Mesothelial cell of epicardium (in vitro differentiated cells): ENCODE measurements around the gene CDH15. TPM values are rescaled to one million over a fixed set of nuclear protein-coding genes. Genes with fewer than 3 reads are reported as not detected.

Experiments used
- DNase-seq, 2 experiments: peaks; one replicate each; pipeline ENCODE4 v3.0.0; 2021; ENCODE audit warnings: low spot score in 2 of 2; ENCODE audit not compliant: unreplicated experiment in 2 of 2
- H3K27ac Mint-ChIP-seq: 2 replicates; pipeline ENCODE4 v1.8.0; 2021; ENCODE audit warnings: mixed read lengths
- H3K27me3 Mint-ChIP-seq: 2 replicates; pipeline ENCODE4 v1.8.0; 2021; ENCODE audit warnings: low read depth, mixed read lengths
- H3K36me3 Mint-ChIP-seq: 2 replicates; pipeline ENCODE4 v1.8.0; 2021; ENCODE audit warnings: mixed read lengths
- H3K4me1 Mint-ChIP-seq: 2 replicates; pipeline ENCODE4 v1.8.0; 2021; ENCODE audit warnings: mixed read lengths
- H3K4me3 Mint-ChIP-seq: 2 replicates; pipeline ENCODE4 v1.8.0; 2021; ENCODE audit warnings: mild to moderate bottlenecking, moderate library complexity, mixed read lengths
- H3K9me3 Mint-ChIP-seq: 2 replicates; pipeline ENCODE4 v1.8.0; 2021; ENCODE audit warnings: mixed read lengths
- total RNA-seq: library from RNA; stranded (reverse); gene quantifications from 3 replicates; pipeline ENCODE4 v1.2.1, GENCODE V29; 2021
- TF ChIP-seq, protein P1 (sequence below): fragments of 200-600 bp; sonication (generic); IDR thresholded peaks from one replicate; pipeline ENCODE4 v1.5.0; 2021; ENCODE audit warnings: antibody characterized with exemption; ENCODE audit not compliant: unreplicated experiment

Gene CDH15
- total RNA-seq, 1 donor from 2014 or later, result 0.18 TPM

DNA sequence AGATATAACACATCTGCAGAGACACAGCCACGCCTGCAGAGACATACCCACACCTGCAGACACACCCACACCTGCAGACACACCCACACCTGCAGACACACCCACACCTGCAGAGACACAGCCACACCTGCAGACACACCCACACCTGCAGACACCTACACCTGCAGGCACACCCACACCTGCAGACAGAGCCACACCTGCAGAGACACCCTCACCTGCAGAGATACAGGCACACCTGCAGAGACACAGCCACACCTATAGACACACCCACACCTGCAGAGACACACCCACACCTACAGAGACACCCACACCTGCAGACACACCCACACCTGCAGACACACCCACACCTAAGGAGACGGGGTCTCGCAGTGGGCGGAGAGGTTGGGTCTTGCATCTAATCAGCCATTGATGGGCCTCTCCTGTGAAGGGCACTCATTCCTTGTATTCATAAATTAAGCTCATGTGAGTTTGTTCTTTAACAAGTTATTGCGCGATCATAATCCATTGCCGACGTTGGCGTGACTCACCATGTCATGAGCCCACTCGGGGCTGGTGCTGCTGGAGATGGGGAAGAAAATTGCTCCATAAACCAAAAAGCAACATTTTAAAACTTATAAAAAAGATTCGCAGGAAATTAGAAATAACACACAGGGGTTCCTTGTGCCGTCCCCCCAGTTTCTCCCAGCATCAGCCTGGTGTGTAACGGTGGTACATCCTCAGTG lies 28.9 kb upstream of the CDH15 start:
- no peak overlapping the region for H3K4me3 Mint-ChIP-seq
- TF ChIP-seq, protein P1, sequence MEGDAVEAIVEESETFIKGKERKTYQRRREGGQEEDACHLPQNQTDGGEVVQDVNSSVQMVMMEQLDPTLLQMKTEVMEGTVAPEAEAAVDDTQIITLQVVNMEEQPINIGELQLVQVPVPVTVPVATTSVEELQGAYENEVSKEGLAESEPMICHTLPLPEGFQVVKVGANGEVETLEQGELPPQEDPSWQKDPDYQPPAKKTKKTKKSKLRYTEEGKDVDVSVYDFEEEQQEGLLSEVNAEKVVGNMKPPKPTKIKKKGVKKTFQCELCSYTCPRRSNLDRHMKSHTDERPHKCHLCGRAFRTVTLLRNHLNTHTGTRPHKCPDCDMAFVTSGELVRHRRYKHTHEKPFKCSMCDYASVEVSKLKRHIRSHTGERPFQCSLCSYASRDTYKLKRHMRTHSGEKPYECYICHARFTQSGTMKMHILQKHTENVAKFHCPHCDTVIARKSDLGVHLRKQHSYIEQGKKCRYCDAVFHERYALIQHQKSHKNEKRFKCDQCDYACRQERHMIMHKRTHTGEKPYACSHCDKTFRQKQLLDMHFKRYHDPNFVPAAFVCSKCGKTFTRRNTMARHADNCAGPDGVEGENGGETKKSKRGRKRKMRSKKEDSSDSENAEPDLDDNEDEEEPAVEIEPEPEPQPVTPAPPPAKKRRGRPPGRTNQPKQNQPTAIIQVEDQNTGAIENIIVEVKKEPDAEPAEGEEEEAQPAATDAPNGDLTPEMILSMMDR, result no peak
- DNase-seq, result no peak
- no peak overlapping the region for H3K27ac Mint-ChIP-seq
- no peaks in the 10 kb centered on the region for H3K27me3 Mint-ChIP-seq
- no peaks in the 10 kb centered on the region for H3K4me1 Mint-ChIP-seq
- peaks cover 2% of the 10 kb centered on the region for H3K9me3 Mint-ChIP-seq
- peaks cover 13% of the 10 kb centered on the region for H3K36me3 Mint-ChIP-seq

DNA sequence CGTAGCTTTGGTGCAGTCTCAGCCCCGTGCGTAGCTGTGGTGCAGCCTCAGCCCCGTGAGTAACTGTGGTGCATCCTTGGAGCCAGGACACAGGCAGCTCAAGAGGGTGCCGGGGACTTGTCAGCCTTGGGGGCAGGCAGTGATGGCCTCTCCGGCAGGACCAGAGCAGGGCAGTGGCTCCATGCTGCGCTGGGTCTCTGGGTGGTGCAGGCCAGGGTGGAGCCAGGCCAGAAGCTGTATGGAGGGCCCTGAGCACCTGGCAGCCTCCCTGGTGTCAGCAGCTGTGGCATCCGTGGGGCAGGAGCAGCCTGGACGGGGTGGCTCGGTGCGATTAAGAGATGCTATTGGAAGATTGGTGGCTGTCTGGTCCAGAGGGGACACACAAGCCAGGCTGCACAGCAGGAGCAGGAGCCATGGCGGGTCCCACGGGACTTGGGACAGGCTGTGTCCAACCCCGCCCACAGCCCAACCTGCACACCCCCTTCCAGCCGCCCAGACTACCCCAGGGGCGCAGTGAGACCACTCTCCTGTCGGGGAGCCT lies 28.3 kb upstream of the CDH15 start:
- Mint-ChIP-seq H3K36me3 (peaks cover 17% of the 10 kb centered on the region), H3K27me3 (no peaks in the 10 kb centered on the region), H3K4me1 (no peaks in the 10 kb centered on the region), H3K4me3 (no peak overlapping the region), H3K27ac (no peak overlapping the region), H3K9me3 (peaks cover 4% of the 10 kb centered on the region)
- TF ChIP-seq, protein P1, result no peak
- DNase-seq, result no peak

- Mint-ChIP-seq H3K27ac (no peak overlapping the region), H3K27me3 (no peaks in the 10 kb centered on the region), H3K36me3 (peaks cover 25% of the 10 kb centered on the region), H3K4me3 (no peak overlapping the region), H3K9me3 (peaks cover 10% of the 10 kb centered on the region), H3K4me1 (no peaks in the 10 kb centered on the region)
- TF ChIP-seq, protein P1, result no peak
- DNase-seq, result no peak
Measured at GRCh38 chr16:89143911-89144675, 27.5 kb upstream of the CDH15 start.

GRCh38 chr16:89144681-89145080 lies 26.9 kb upstream of the CDH15 start:
- H3K4me1 Mint-ChIP-seq, result no peaks in the 10 kb centered on the region
- DNase-seq, result no peak
- H3K27ac Mint-ChIP-seq, result no peak overlapping the region

DNA sequence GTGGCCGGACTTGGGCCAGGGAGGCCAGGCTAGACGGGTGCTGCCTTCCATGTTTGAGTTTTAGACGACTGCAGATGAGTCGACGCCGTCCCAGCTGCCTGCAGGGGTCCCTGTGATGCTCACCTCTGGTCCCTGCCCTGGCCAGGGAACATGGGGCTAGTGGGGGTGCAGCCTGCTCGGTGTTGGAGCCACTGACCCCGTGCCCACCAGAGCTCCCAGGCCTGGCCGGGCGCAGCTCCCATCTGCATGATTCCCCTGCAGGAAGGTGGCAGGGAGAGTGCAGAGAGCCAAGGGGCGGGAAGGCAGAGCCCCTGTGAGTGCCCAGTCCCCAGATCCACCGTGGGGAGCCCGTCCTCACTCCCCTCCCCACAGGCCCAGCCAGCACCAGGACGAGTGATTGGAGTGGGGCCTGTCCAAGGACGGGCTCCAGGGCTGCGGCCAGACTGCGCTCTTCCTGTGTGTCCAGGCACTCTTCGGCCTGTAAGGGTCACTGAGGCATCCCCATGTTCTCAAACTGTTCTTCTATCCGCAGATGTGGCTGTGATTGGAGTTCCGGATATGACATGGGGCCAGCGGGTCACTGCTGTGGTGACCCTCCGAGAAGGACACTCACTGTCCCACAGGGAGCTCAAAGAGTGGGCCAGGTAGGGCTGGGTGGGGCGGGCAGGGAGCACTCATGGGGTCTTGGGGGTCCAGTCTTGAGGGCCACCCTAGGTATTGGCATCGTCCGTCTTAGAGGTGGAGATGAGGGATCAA lies 26.0 kb upstream of the CDH15 start:
- no peak for DNase-seq
- Mint-ChIP-seq H3K4me1 (no peaks in the 10 kb centered on the region), H3K4me3 (no peak overlapping the region), H3K36me3 (peaks cover 38% of the 10 kb centered on the region), H3K27me3 (no peaks in the 10 kb centered on the region), H3K27ac (no peak overlapping the region), H3K9me3 (peaks cover 15% of the 10 kb centered on the region)
- TF ChIP-seq, protein P1, result no peak

More at GRCh38 chr16:89144681-89145080, 26.9 kb upstream of the CDH15 start:
- H3K4me3 Mint-ChIP-seq, result no peak overlapping the region
- H3K9me3 Mint-ChIP-seq, result peaks cover 15% of the 10 kb centered on the region
- H3K27me3 Mint-ChIP-seq, result no peaks in the 10 kb centered on the region
- TF ChIP-seq, protein P1, result no peak
- peaks cover 31% of the 10 kb centered on the region for H3K36me3 Mint-ChIP-seq
